Mesodermal cell (in vitro differentiated cells): ENCODE results near the gene RNF19B.
"Not testable (repeated sequence)": the region's sequence is repeated elsewhere in the genome, so short reads cannot be mapped to it uniquely, and the experiment has no call there.

Source experiments
- H3K27ac ChIP-seq: 2 replicates; pipeline ENCODE4 v1.7.0; 2013; ENCODE audit warnings: mild to moderate bottlenecking, low read depth, low read length, moderate library complexity; ENCODE audit not compliant: severe bottlenecking
- H3K36me3 ChIP-seq: 2 replicates; pipeline ENCODE4 v1.7.1; 2013; ENCODE audit warnings: mild to moderate bottlenecking, low read length, moderate library complexity; ENCODE audit not compliant: control insufficient read depth, insufficient read depth
- H3K4me1 ChIP-seq: one replicate; pipeline ENCODE4 v1.7.1; 2013; ENCODE audit warnings: mild to moderate bottlenecking, low read length; ENCODE audit not compliant: insufficient read depth, control insufficient read depth, poor library complexity, severe bottlenecking
- H3K4me3 ChIP-seq: 2 replicates; pipeline ENCODE4 v1.7.0; 2013; ENCODE audit warnings: low read length, control low read depth, mild to moderate bottlenecking; ENCODE audit not compliant: insufficient read depth, poor library complexity, severe bottlenecking; ENCODE audit errors: extremely low read depth
- H3K9me3 ChIP-seq: 2 replicates; pipeline ENCODE4 v1.7.1; 2013; ENCODE audit warnings: mild to moderate bottlenecking, low read length, moderate library complexity; ENCODE audit not compliant: control insufficient read depth
- WGBS, 2 experiments: methylation state at CpG; one replicate each; pipeline ENCODE4 v1.1.5; 2013; ENCODE audit warnings: missing lambda C conversion rate in 2 of 2; ENCODE audit not compliant: insufficient coverage in 2 of 2; 5-methylcytosine and 5-hydroxymethylcytosine counted together

RNF19B gene

GRCh38 chr1:32980080-32980479 is 15.5 kb upstream of the RNF19B start:
- Histone ChIP-seq H3K36me3 (no peaks in the 10 kb centered on the region), H3K4me1 (peaks cover 9% of the 10 kb centered on the region), H3K9me3 (no peaks in the 10 kb centered on the region), H3K27ac (no peak overlapping the region), H3K4me3 (no peak overlapping the region)
- WGBS, 2 experiments, result 96 to 98% methylated on average over 9 to 10 of the region's 10 CpGs

- Histone ChIP-seq H3K4me1 (no peaks in the 10 kb centered on the region), H3K9me3 (no peaks in the 10 kb centered on the region), H3K36me3 (no peaks in the 10 kb centered on the region), H3K4me3 (no peak overlapping the region), H3K27ac (no peak overlapping the region)
- 77 to 82% methylated on average over 2 to 3 of the region's 4 CpGs for WGBS, 2 experiments
Observed at GRCh38 chr1:32978854-32979253, 14.2 kb upstream of the RNF19B start.

- WGBS, 2 experiments, result 91 to 92% methylated on average over 3 to 4 of the region's 4 CpGs
- no peak overlapping the region for H3K4me3 ChIP-seq
Observed at GRCh38 chr1:32977546-32978087, 13.0 kb upstream of the RNF19B start.

GRCh38 chr1:32975055-32975454 is 10.4 kb upstream of the RNF19B start:
- not testable (repeated sequence) for H3K27ac ChIP-seq, H3K4me3 ChIP-seq
- 96 to 99% methylated on average over 17 to 19 of the region's 30 CpGs for WGBS, 2 experiments

More at GRCh38 chr1:32977546-32978087, 13.0 kb upstream of the RNF19B start:
- H3K27ac ChIP-seq, result no peak overlapping the region
- H3K36me3 ChIP-seq, result no peaks in the 10 kb centered on the region
- H3K4me1 ChIP-seq, result no peaks in the 10 kb centered on the region
- H3K9me3 ChIP-seq, result no peaks in the 10 kb centered on the region

GRCh38 chr1:32973458-32973857 is 8.8 kb upstream of the RNF19B start:
- WGBS, 2 experiments, result no CpG with 5 or more reads among the region's 6 CpGs
- not testable (repeated sequence) for H3K36me3 ChIP-seq, H3K9me3 ChIP-seq, H3K4me1 ChIP-seq, H3K27ac ChIP-seq
- peak overlapping the region; percentile 42 for H3K4me3 ChIP-seq

More at GRCh38 chr1:32975055-32975454, 10.4 kb upstream of the RNF19B start:
- H3K9me3 ChIP-seq, H3K36me3 ChIP-seq, H3K4me1 ChIP-seq: not testable (repeated sequence)

- Histone ChIP-seq H3K9me3 (no peaks in the 10 kb centered on the region), H3K27ac (no peak overlapping the region), H3K4me3 (peak overlapping the region; percentile 42), H3K36me3 (no peaks in the 10 kb centered on the region), H3K4me1 (no peaks in the 10 kb centered on the region)
- 0 to 1% methylated on average over 28 to 31 of the region's 58 CpGs for WGBS, 2 experiments
Observed at GRCh38 chr1:32972814-32973428, 8.3 kb upstream of the RNF19B start.

- Histone ChIP-seq H3K4me3 (no peak overlapping the region), H3K4me1 (no peaks in the 10 kb centered on the region), H3K9me3 (no peaks in the 10 kb centered on the region), H3K36me3 (no peaks in the 10 kb centered on the region), H3K27ac (no peak overlapping the region)
- 100% methylated on average over 1 of the region's 3 CpGs; no CpG with 5 or more reads in 1 of the 2 experiments for WGBS, 2 experiments
Observed at GRCh38 chr1:32971576-32971975, 7.0 kb upstream of the RNF19B start.

DNA sequence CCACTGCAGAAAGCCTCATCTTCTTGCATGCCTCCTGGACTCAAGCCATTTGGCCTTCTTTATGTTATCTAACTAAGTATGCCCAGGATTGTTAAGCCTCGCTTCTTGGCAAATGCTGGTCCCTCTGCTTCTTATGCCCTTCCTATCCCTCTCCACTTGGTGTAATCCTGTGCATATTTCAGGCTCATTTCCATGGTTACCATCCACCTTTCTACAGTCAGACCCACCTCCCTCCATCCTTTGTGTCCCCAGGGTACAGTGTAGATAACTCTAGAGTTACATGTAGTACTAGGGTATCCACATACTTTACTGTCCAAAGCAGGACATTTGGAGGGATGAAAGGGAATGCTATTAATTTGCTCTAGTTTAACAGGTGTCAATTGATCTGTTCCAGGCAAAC is 6.5 kb upstream of the RNF19B start:
- Histone ChIP-seq H3K36me3 (no peaks in the 10 kb centered on the region), H3K9me3 (no peaks in the 10 kb centered on the region), H3K4me1 (no peaks in the 10 kb centered on the region), H3K27ac (no peak overlapping the region), H3K4me3 (no peak overlapping the region)
- WGBS, 2 experiments, result 67 to 100% methylated on average over 1 of the region's 1 CpG

GRCh38 chr1:32969566-32969965 is 5.0 kb upstream of the RNF19B start:
- Histone ChIP-seq H3K4me3 (no peak overlapping the region), H3K9me3 (no peaks in the 10 kb centered on the region), H3K36me3 (no peaks in the 10 kb centered on the region), H3K27ac (no peak overlapping the region), H3K4me1 (no peaks in the 10 kb centered on the region)

- Histone ChIP-seq H3K9me3 (no peaks in the 10 kb centered on the region), H3K4me1 (no peaks in the 10 kb centered on the region), H3K27ac (no peak overlapping the region), H3K36me3 (no peaks in the 10 kb centered on the region), H3K4me3 (no peak overlapping the region)
- WGBS, 2 experiments, result 83 to 85% methylated on average over 1 to 2 of the region's 4 CpGs
Observed at GRCh38 chr1:32967888-32968568, 3.4 kb upstream of the RNF19B start.

DNA sequence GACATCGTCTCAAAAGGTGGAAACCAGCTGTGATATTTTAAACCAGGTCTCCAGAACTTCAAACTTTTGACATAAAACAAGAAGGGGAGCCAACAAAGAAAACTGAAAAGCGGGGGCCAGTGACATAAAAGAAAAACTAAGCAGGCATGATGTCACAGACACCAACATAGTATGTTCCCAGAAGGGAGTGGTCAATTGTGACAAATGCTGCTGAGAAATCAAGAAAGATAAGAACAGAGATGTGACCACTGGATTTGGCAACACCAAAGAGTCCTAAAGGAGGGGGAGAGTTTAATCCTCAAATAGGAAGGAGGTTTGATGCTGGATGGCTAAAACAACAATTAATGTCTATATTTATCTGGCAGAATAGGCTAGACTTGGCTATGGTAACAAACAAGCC is 2.3 kb upstream of the RNF19B start:
- Histone ChIP-seq H3K4me1 (peaks cover 7% of the 10 kb centered on the region), H3K4me3 (no peak overlapping the region), H3K36me3 (no peaks in the 10 kb centered on the region), H3K9me3 (no peaks in the 10 kb centered on the region), H3K27ac (no peak overlapping the region)
- WGBS, 2 experiments, result 83% methylated on average over 1 of the region's 2 CpGs
